GM19351 (cell line): ENCODE results near the gene F7.
"Not testable (repeated sequence)": the region's sequence is repeated elsewhere in the genome, so short reads cannot be mapped to it uniquely, and the experiment has no call there.

ENCODE experiments used
- ATAC-seq: cut with Tn5 transposase; IDR thresholded peaks from one replicate; pipeline ENCODE4 v1.9.1; 2021; ENCODE audit warnings: mild to moderate bottlenecking, moderate library complexity; ENCODE audit not compliant: unreplicated experiment

Gene F7

GRCh38 chr13:113070855-113071254 lies 34.7 kb upstream of the F7 start:
- no peak for ATAC-seq

- ATAC-seq, result no peak
Measured at GRCh38 chr13:113072376-113072775, 33.2 kb upstream of the F7 start.

GRCh38 chr13:113073942-113074341 lies 31.6 kb upstream of the F7 start:
- ATAC-seq, result no peak

GRCh38 chr13:113074401-113074800 lies 31.2 kb upstream of the F7 start:
- ATAC-seq, result no peak

GRCh38 chr13:113074876-113075275 lies 30.7 kb upstream of the F7 start:
- no peak for ATAC-seq

- ATAC-seq, result no peak
Measured at GRCh38 chr13:113075711-113076110, 29.9 kb upstream of the F7 start.

GRCh38 chr13:113076681-113077401 lies 28.8 kb upstream of the F7 start:
- no peak for ATAC-seq

GRCh38 chr13:113077566-113077952 lies 28.0 kb upstream of the F7 start:
- no peak for ATAC-seq

GRCh38 chr13:113077953-113078901 lies 27.4 kb upstream of the F7 start:
- no peak for ATAC-seq

- no peak for ATAC-seq
Measured at GRCh38 chr13:113078902-113079780, 26.4 kb upstream of the F7 start.

- ATAC-seq, result not testable (repeated sequence)
Measured at GRCh38 chr13:113079781-113080080, 25.9 kb upstream of the F7 start.

- ATAC-seq, result no peak
Measured at GRCh38 chr13:113080361-113080831, 25.2 kb upstream of the F7 start.

GRCh38 chr13:113080901-113081521 lies 24.6 kb upstream of the F7 start:
- no peak for ATAC-seq

GRCh38 chr13:113082198-113083021 lies 23.2 kb upstream of the F7 start:
- no peak for ATAC-seq

- no peak for ATAC-seq
Measured at GRCh38 chr13:113083022-113083373, 22.6 kb upstream of the F7 start.

GRCh38 chr13:113083402-113084061 lies 22.1 kb upstream of the F7 start:
- no peak for ATAC-seq

GRCh38 chr13:113084094-113084942 lies 21.3 kb upstream of the F7 start:
- no peak for ATAC-seq

- ATAC-seq, result no peak
Measured at GRCh38 chr13:113084943-113085540, 20.5 kb upstream of the F7 start.
